Vagina (tissue), 2 donors: Measurements from ENCODE around the gene PTCD3.

Experiments
- CTCF ChIP-seq, 3 experiments: fragments of 450-650 bp in 2 of 3; fragments of 200-600 bp in 1 of 3; sonication (generic) in 1 of 3; IDR thresholded peaks; one replicate each; pipeline ENCODE4 v1.5.1; 2017 to 2019; ENCODE audit warnings: antibody characterized with exemption in 3 of 3, mild to moderate bottlenecking in 2 of 3, moderate library complexity in 2 of 3
- POLR2A ChIP-seq, 2 donors: fragments of 450-650 bp; IDR thresholded peaks; one replicate each; pipeline ENCODE4 v1.6.1; 2017; ENCODE audit warnings: antibody characterized with exemption in 2 of 2, mild to moderate bottlenecking in 2 of 2, moderate library complexity in 2 of 2
- POLR2AphosphoS5 ChIP-seq, 2 donors: sonication (generic); formaldehyde crosslinking; IDR thresholded peaks; one replicate each; pipeline ENCODE4 v1.9.0; 2017; ENCODE audit warnings: antibody characterized with exemption in 2 of 2, mild to moderate bottlenecking in 2 of 2, low read depth in 1 of 2; ENCODE audit not compliant: insufficient read depth in 1 of 2

GRCh38 chr2:86078774-86079545, 27.1 kb upstream of the PTCD3 start:
- peak; percentile 32 to 60 (median 44) for TF ChIP-seq CTCF (IDR thresholded peaks at IDR 0.05)
- TF ChIP-seq POLR2A (IDR thresholded peaks at IDR 0.05): no peak
- no peak for TF ChIP-seq POLR2AphosphoS5 (IDR thresholded peaks at IDR 0.05; ENCODE audit: insufficient read depth in 1 of 2, low read depth in 1 of 2)
